GM12801 (cell line): Measurements from ENCODE around the gene PPP6R2.

ENCODE experiments used
- TF ChIP-seq, protein P1 (sequence below): IDR thresholded peaks from one replicate; pipeline ENCODE4 v1.5.1; 2011; ENCODE audit warnings: control low read depth; ENCODE audit not compliant: insufficient read length; ENCODE audit errors: extremely low read depth

The PPP6R2 gene

DNA sequence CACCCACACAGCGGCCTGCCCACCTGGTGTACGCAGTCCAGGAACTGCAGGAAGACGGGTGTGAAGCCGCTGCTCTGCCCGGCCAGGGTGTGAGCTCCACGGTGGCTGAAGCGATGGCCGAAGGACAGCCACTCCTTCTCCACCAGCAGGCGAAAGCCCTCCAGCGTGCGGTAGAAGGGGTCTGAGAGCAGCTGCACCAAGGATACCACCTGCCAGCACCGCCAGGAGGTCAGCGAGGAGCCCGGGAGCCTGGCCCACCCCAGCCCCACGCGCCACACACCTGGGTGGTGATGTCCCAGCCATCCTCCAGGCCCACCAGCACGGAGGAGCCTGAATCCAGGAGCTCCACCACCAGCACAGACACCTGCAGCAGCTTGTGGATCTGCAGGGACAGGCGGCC, 112.1 kb downstream of the PPP6R2 start:
- TF ChIP-seq, protein P1, sequence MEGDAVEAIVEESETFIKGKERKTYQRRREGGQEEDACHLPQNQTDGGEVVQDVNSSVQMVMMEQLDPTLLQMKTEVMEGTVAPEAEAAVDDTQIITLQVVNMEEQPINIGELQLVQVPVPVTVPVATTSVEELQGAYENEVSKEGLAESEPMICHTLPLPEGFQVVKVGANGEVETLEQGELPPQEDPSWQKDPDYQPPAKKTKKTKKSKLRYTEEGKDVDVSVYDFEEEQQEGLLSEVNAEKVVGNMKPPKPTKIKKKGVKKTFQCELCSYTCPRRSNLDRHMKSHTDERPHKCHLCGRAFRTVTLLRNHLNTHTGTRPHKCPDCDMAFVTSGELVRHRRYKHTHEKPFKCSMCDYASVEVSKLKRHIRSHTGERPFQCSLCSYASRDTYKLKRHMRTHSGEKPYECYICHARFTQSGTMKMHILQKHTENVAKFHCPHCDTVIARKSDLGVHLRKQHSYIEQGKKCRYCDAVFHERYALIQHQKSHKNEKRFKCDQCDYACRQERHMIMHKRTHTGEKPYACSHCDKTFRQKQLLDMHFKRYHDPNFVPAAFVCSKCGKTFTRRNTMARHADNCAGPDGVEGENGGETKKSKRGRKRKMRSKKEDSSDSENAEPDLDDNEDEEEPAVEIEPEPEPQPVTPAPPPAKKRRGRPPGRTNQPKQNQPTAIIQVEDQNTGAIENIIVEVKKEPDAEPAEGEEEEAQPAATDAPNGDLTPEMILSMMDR: no peak

DNA sequence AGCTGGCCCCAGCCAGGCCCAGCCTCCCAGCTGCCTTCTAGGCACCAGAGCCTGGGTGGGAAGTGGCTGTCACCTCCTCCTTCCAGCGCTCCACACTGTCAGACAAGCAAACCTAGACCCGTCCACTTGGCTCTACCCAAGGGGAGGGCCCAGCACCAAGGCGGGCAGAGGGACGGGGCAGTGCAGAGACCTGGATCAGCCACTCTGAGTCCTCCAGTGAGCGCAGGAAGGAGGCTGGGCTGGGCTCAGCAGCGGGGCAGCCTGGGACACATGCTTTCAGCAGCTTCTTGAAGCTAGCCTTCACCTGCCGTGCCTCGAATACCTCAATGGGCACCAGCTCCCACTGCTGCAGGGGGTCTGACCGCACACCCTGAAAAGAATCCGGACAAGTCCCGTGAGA, 112.9 kb downstream of the PPP6R2 start:
- TF ChIP-seq, protein P1: no peak

DNA sequence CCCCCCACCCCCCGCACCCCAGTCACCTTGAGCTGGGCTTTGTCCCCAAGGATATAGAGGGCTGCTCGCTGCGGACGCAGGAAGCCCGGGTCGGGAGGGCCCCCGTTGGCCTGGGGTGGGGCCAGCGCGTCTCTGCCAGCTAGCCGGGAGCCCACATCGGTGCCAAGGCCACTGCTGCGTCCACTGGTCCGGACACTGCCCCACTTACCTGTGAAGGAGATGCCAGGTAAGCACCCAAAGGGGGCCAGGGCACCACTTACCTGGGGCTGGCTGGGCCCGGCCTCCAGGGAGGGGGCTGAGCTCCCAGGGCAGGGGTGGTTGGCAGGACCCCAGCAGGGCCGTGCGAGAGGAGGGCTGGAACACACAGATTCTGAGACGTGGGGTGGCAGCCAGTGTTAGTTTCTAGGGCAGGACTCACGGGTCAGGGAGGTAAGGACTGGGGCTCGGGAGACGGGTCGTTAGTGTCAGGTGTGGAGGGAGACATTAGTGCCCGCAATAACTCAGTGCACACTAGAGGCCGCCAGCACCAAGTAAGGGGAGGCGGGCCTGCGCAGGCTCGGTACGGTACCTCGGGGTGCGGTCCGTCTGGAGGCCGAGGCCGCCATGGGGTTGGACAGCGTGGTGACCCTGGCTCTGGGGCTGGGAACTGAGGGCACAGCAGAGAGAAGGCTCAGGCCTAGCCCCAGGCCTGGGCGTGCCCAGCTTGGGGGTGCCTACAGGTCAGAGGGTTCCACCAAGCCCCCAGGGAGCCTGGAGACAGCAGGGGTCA, 113.5 kb downstream of the PPP6R2 start:
- TF ChIP-seq, protein P1: no peak

DNA sequence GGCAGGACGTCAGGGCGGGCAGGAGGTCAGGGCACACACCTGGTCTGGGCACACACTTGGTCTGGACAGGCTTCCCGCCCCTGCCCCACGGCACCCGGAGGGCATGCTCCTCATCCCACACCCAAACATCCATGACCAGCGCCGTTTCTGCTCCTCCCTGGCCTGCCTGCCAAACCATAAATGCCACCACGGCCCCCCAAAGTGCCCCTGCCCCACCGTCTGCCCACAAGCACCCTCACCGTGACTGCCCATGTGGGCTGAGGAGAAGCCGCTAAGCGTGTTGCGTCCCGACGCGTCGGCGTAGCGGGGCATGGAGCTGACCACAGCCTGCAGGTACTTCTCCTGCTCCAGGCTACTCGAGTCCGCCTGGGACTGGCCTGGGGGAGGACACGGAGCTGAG, 115.9 kb downstream of the PPP6R2 start:
- TF ChIP-seq, protein P1: no peak

DNA sequence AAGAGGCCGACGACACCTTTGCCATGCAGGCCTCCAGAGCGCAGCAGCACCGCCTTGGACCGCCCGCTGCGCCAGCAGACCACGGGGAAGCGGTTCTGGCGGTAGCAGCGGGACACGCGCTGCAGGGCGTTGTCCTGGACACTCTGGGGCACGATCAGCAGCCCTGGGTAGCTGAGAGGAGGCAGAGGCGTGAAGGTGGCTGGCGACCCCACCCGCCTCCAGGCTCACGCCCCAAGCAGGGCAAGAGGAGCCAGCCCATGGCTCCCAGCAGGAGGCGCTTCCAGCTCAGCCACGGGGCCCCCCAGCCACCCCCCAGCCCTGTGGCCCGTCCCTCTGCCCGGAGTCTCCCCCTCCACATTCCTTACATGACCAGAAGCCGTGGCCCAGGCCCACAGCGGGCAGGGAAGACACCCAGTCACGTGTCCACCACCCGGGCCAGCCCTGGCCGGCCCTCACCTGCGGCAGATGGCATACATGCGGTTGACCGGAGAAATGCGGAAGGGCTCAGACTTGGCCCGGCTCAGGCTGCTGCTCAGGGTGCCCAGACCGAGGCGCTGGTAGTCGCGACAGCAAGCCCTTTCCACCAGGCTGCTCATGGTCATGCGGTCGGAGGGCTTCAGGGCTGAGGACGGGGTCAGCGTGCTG, 116.5 kb downstream of the PPP6R2 start:
- TF ChIP-seq, protein P1: no peak

DNA sequence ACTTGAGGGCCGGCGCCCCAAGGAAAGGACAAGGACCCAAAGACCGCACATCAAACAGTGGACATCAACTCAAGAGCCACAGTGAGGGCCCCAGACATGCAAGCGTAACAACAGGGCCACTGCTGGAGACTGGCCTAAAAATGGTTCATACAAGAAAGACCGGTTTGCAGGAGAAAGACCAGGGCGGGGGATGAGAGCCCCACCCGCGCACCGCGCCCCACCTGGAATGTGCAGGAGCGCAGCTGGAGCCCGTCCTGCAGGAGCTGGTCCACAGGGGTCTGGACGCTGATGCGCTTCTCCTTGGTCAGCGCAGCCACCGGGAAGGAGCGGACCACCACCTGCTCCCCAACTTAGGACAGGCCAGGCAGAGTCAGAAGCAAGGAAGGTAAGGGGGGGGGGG, 117.8 kb downstream of the PPP6R2 start:
- TF ChIP-seq, protein P1: no peak

DNA sequence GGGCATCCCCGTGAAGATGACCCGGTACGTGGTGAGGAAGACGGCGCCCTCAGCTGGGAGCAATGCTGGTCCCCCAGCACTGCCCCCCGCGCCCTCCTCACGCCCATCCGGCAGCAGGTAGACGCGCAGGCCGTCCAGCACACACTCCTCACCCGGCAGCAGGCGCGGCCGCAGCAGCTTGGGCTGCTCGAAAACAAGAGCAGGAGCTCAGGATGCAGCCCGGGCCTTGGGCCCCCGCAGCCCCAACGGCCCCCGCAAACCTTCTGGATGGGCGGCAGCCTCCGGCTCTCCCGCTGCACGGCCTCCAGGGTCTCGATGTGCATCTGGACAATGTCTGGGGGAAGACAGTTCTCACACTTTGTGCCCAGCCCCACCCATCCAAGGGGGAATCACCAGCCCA, 118.4 kb downstream of the PPP6R2 start:
- TF ChIP-seq, protein P1: no peak
